BE2C (cell line): ENCODE measurements around the gene KLHL35.

ENCODE experiments used
- DNase-seq: peaks from one replicate; pipeline ENCODE4 v3.0.0-alpha.2; 2020
- H3K27me3 ChIP-seq: fragments of 250-450 bp; sonication (Bioruptor Pico); 2 replicates; pipeline ENCODE4 v1.5.1; 2020; ENCODE audit warnings: mild to moderate bottlenecking
- H3K36me3 ChIP-seq: fragments of 250-450 bp; sonication (Bioruptor Pico); 2 replicates; pipeline ENCODE4 v1.5.1; 2020; ENCODE audit warnings: mild to moderate bottlenecking
- H3K4me1 ChIP-seq: fragments of 250-450 bp; sonication (Bioruptor Pico); 2 replicates; pipeline ENCODE4 v1.5.1; 2020
- H3K4me3 ChIP-seq: 2 replicates; pipeline ENCODE4 v1.5.1; 2011; ENCODE audit warnings: low read depth, low read length
- H3K9me3 ChIP-seq: fragments of 250-450 bp; sonication (Bioruptor Pico); 2 replicates; pipeline ENCODE4 v1.5.1; 2020
- CTCF ChIP-seq: IDR thresholded peaks from 2 replicates; pipeline ENCODE4 v1.5.1; 2012; ENCODE audit warnings: mild to moderate bottlenecking, low read depth, low read length

The KLHL35 gene

GRCh38 chr11:75463106-75463774, 30.2 kb upstream of the KLHL35 start:
- DNase-seq: no peak
- TF ChIP-seq CTCF: no peak
- no peaks in the 10 kb centered on the region for H3K36me3 ChIP-seq
- no peak overlapping the region for H3K4me3 ChIP-seq
- H3K4me1 ChIP-seq: peaks cover 30% of the 10 kb centered on the region
- no peaks in the 10 kb centered on the region for H3K27me3 ChIP-seq
- H3K9me3 ChIP-seq: no peaks in the 10 kb centered on the region

DNA sequence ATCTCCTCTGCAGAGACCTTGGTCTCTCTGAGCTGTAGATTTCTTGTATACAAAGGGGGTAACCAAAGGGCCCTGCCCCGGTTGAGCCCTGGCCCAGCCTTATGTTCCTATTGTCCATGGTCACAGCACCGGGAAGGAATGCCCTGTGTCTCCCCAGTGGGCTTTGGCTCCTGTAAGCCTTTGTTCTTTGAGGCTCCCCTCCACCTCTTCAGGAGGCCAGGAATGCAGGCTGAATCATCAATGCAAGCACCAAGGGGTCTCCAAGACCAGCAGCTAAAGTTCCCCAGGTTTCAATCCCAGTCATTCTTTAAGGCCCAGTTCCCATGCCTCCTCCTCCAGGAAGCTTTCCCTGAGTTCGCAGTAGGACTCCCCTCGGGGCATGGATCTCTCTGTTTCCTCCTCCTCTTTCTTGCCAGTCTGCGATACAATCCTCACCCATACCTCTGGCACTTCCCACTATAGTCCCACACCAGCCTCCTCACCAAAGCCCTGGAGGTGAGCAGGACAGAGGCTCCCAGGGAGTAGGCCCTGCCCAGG, 29.2 kb upstream of the KLHL35 start:
- no peak overlapping the region for H3K4me3 ChIP-seq
- H3K9me3 ChIP-seq: no peaks in the 10 kb centered on the region
- DNase-seq: no peak
- H3K4me1 ChIP-seq: peaks cover 25% of the 10 kb centered on the region
- no peaks in the 10 kb centered on the region for H3K27me3 ChIP-seq
- TF ChIP-seq CTCF: no peak
- H3K36me3 ChIP-seq: no peaks in the 10 kb centered on the region

DNA sequence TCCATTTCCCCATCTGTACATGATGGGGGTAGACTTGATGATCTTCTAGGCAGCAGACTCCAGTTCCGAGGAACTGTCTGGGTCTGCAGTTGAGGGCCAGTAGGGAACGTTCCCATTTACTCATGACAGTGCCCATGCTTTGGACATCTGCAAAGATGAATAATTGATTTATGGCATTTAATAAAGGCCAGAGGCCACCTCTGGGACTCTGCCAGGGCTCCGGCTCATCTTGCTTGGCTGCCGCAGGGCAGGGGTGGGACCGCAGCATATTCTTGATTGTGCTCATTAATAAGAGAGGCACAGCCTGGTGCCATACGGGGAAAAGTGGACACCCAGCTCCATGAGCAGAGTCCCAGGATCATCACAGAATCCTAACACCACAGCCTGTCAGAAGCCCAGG, 28.1 kb upstream of the KLHL35 start:
- TF ChIP-seq CTCF: no peak

DNA sequence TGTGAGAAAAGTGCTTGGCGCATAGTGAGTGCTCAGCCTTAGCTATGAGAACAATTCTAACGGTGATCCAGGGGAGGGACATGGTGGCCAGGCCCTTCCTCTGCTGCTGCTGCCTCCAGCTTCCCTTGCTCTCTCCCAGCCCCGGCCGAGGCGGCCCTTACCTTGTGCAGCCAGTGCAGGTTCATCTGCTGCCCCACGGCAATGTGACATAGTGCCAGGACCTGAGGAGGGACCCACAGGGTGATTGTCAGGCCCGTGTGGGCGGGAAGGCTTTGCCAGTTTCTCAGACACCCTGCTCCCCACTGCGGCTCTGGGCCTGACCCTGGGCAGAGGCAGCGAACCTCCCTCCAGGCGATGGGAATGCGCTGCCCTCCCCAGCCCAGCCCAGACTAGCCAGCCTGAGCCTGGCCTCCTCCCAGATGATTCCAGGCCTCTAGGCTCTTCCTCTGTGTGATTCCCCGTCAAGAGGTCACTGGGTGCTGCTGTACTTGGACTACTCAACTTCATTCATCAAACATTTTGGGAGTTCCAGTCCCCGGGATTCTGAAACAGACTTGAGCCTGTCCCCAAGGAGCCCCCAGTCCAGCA, 23.7 kb upstream of the KLHL35 start:
- Histone ChIP-seq H3K27me3 (no peaks in the 10 kb centered on the region), H3K4me3 (no peak overlapping the region), H3K9me3 (no peaks in the 10 kb centered on the region), H3K4me1 (peaks cover 11% of the 10 kb centered on the region), H3K36me3 (no peaks in the 10 kb centered on the region)
- no peak for DNase-seq
- TF ChIP-seq CTCF: no peak

More for the DNA sequence above, 28.1 kb upstream of the KLHL35 start:
- Histone ChIP-seq H3K9me3 (no peaks in the 10 kb centered on the region), H3K4me1 (peaks cover 21% of the 10 kb centered on the region), H3K36me3 (no peaks in the 10 kb centered on the region), H3K27me3 (no peaks in the 10 kb centered on the region), H3K4me3 (no peak overlapping the region)
- DNase-seq: peak; percentile 87

DNA sequence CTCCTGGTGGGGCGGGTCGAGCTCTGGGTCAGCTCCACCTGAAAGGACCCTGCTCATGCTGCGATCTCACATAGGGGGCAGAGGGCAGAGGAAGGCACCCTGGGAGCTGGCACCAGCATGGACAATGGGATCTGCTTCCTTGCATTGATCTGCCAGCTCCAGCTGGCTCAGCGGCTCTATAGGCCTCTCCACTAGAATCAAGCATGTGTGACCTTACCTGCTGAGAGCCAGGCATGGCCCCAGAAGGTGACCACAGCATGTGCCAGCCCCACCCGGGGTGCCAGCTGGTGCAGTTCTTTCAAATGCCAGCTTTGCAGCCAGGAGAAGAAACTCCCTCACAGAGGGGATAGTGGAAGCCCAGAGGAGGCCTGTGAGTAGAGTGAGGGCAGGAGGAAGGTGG, 22.0 kb upstream of the KLHL35 start:
- DNase-seq: no peak
- TF ChIP-seq CTCF: no peak

More for the DNA sequence above, 22.0 kb upstream of the KLHL35 start:
- Histone ChIP-seq H3K4me3 (no peak overlapping the region), H3K36me3 (no peaks in the 10 kb centered on the region), H3K27me3 (no peaks in the 10 kb centered on the region), H3K9me3 (no peaks in the 10 kb centered on the region), H3K4me1 (no peaks in the 10 kb centered on the region)
